Measurements from ENCODE around the gene DPP10. TPM values are rescaled to one million over a fixed set of nuclear protein-coding genes. Genes with fewer than 3 reads are reported as not detected.
"Not testable (repeated sequence)": the region's sequence is repeated elsewhere in the genome, so short reads cannot be mapped to it uniquely, and the experiment has no call there.

Gene DPP10
- total RNA-seq, 4 donors from 2014 or later, result 1.9 to 4.6 (median 3.9) TPM

- ATAC-seq, result no peak
- no peaks in the 10 kb centered on the region for H3K4me1 ChIP-seq
- no peak overlapping the region for H3K4me3 ChIP-seq
- 47% methylated on average over 5 of the region's 5 CpGs; no CpG with 5 or more reads in 1 of the 2 donors for WGBS, 2 donors (ENCODE audit: low coverage in 1 of 2)
- H3K36me3 ChIP-seq, result no peaks in the 10 kb centered on the region
- H3K27ac ChIP-seq, result no peak overlapping the region
- H3K27me3 ChIP-seq, result no peaks in the 10 kb centered on the region
- no peaks in the 10 kb centered on the region for H3K9me3 ChIP-seq
- TF ChIP-seq POLR2A (IDR thresholded peaks at IDR 0.05) (no peak), CTCF (IDR thresholded peaks at IDR 0.05) (no peak), EP300 (IDR thresholded peaks at IDR 0.05) (no peak), POLR2AphosphoS5 (IDR thresholded peaks at IDR 0.05) (no peak)
Measured at GRCh38 chr2:115084446-115084845, 642.0 kb downstream of the DPP10 start.

GRCh38 chr2:115086051-115086620 lies 643.7 kb downstream of the DPP10 start:
- 75 to 95% methylated on average over 2 to 8 of the region's 8 CpGs for WGBS, 2 donors (ENCODE audit: low coverage in 1 of 2)
- not testable (repeated sequence) for H3K4me3 ChIP-seq, H3K36me3 ChIP-seq, H3K27ac ChIP-seq, H3K4me1 ChIP-seq, H3K27me3 ChIP-seq, H3K9me3 ChIP-seq, ATAC-seq

- Histone ChIP-seq H3K27me3 (no peaks in the 10 kb centered on the region), H3K36me3 (no peaks in the 10 kb centered on the region), H3K9me3 (peaks cover 0 to 9% (median 0%) of the 10 kb centered on the region in 3 donors), H3K27ac (no peak overlapping the region), H3K4me3 (no peak overlapping the region), H3K4me1 (no peaks in the 10 kb centered on the region)
- ATAC-seq, result no peak
- 76 to 85% methylated on average over 4 of the region's 4 CpGs for WGBS, 2 donors (ENCODE audit: low coverage in 1 of 2)
- no peak for TF ChIP-seq POLR2AphosphoS5 (IDR thresholded peaks at IDR 0.05)
- TF ChIP-seq CTCF (IDR thresholded peaks at IDR 0.05), result no peak
- TF ChIP-seq POLR2A (IDR thresholded peaks at IDR 0.05), result no peak
- no peak for TF ChIP-seq EP300 (IDR thresholded peaks at IDR 0.05)
Measured at GRCh38 chr2:115094441-115094840, 652.0 kb downstream of the DPP10 start.

- Histone ChIP-seq H3K4me3 (no peak overlapping the region), H3K27ac (no peak overlapping the region), H3K4me1 (no peaks in the 10 kb centered on the region), H3K9me3 (no peaks in the 10 kb centered on the region), H3K27me3 (no peaks in the 10 kb centered on the region), H3K36me3 (no peaks in the 10 kb centered on the region)
- TF ChIP-seq CTCF (IDR thresholded peaks at IDR 0.05) (no peak), EP300 (IDR thresholded peaks at IDR 0.05) (no peak), POLR2A (IDR thresholded peaks at IDR 0.05) (no peak), POLR2AphosphoS5 (IDR thresholded peaks at IDR 0.05) (no peak)
- ATAC-seq, result no peak
Measured at GRCh38 chr2:115105966-115106365, 663.5 kb downstream of the DPP10 start.

- ATAC-seq, result no peak
- TF ChIP-seq CTCF (IDR thresholded peaks at IDR 0.05) (no peak), POLR2A (IDR thresholded peaks at IDR 0.05) (no peak), EP300 (IDR thresholded peaks at IDR 0.05) (no peak), POLR2AphosphoS5 (IDR thresholded peaks at IDR 0.05) (no peak)
- Histone ChIP-seq H3K27ac (no peak overlapping the region), H3K4me1 (no peaks in the 10 kb centered on the region), H3K4me3 (no peak overlapping the region), H3K27me3 (no peaks in the 10 kb centered on the region), H3K9me3 (no peaks in the 10 kb centered on the region), H3K36me3 (no peaks in the 10 kb centered on the region)
- 17 to 60% methylated on average over 1 to 2 of the region's 2 CpGs for WGBS, 2 donors (ENCODE audit: low coverage in 1 of 2)
Measured at GRCh38 chr2:115115135-115115534, 672.7 kb downstream of the DPP10 start.
